GM11168 (cell line): Measurements from ENCODE around the gene ABCF2.

Experiments used
- in situ Hi-C: fragments of 300-500 bp; cut with MboI; formaldehyde crosslinking; loops from one replicate; pipeline ENCODE4 v1.12.0; 2022; ENCODE audit warnings: low sequenced_read_pairs; ENCODE audit not compliant: unreplicated experiment

The ABCF2 gene

GRCh38 chr7:151242159-151243044 lies 15.4 kb upstream of the ABCF2 start:
- in situ Hi-C loops: no loop called here

- in situ Hi-C loops: no loop called here
These were observed 14.7 kb upstream of the ABCF2 start for GRCh38 chr7:151241755-151242096.

- in situ Hi-C loops: no loop called here
These were observed 14.1 kb upstream of the ABCF2 start for GRCh38 chr7:151240942-151241754.

GRCh38 chr7:151240536-151240935 lies 13.5 kb upstream of the ABCF2 start:
- in situ Hi-C loops: no loop called here

- in situ Hi-C loops: no loop called here
These were observed 12.9 kb upstream of the ABCF2 start for GRCh38 chr7:151239837-151240459.

- in situ Hi-C loops: no loop called here
These were observed 12.2 kb upstream of the ABCF2 start for GRCh38 chr7:151238924-151239836.

- in situ Hi-C loops: no loop called here
These were observed 11.3 kb upstream of the ABCF2 start for GRCh38 chr7:151238190-151238810.

- in situ Hi-C loops: no loop called here
These were observed 10.5 kb upstream of the ABCF2 start for GRCh38 chr7:151237244-151238189.

GRCh38 chr7:151236406-151236805 lies 9.4 kb upstream of the ABCF2 start:
- in situ Hi-C loops: no loop called here

GRCh38 chr7:151235091-151235787 lies 8.2 kb upstream of the ABCF2 start:
- in situ Hi-C loops: no loop called here

GRCh38 chr7:151233804-151234203 lies 6.8 kb upstream of the ABCF2 start:
- in situ Hi-C loops: no loop called here

GRCh38 chr7:151232917-151233701 lies 6.1 kb upstream of the ABCF2 start:
- in situ Hi-C loops: no loop called here

- in situ Hi-C loops: no loop called here
These were observed 5.3 kb upstream of the ABCF2 start, which contains the start of gene CHPF2 for GRCh38 chr7:151232091-151232916. Gene CHPF2 (plus strand): TSS chr7:151232483. CDS start chr7:151234012, 1,529 bp downstream.

GRCh38 chr7:151231080-151231479 lies 4.1 kb upstream of the ABCF2 start:
- in situ Hi-C loops: no loop called here

GRCh38 chr7:151229249-151229648 lies 2.2 kb upstream of the ABCF2 start:
- in situ Hi-C loops: no loop called here
